Dermis microvascular lymphatic vessel endothelial cell (primary cell): Measurements from ENCODE around the gene SLC39A11. TPM values are rescaled to one million over a fixed set of nuclear protein-coding genes. Genes with fewer than 3 reads are reported as not detected.
"Not testable (repeated sequence)": the region's sequence is repeated elsewhere in the genome, so short reads cannot be mapped to it uniquely, and the experiment has no call there.

Source experiments
- DNase-seq, 2 donors: peaks; one replicate each; pipeline versions ENCODE4 v3.0.0 to v3.0.0-alpha.2; 2010; ENCODE audit warnings: low read depth in 2 of 2
- total RNA-seq: library from RNA; depleted of rRNA; stranded (reverse); fragments of >200 nt; gene quantifications from 2 replicates; pipeline ENCODE4 v1.2.1, GENCODE V29; 2014

Gene SLC39A11
- total RNA-seq, 1 donor from 2014 or later: 7.2 TPM

DNA sequence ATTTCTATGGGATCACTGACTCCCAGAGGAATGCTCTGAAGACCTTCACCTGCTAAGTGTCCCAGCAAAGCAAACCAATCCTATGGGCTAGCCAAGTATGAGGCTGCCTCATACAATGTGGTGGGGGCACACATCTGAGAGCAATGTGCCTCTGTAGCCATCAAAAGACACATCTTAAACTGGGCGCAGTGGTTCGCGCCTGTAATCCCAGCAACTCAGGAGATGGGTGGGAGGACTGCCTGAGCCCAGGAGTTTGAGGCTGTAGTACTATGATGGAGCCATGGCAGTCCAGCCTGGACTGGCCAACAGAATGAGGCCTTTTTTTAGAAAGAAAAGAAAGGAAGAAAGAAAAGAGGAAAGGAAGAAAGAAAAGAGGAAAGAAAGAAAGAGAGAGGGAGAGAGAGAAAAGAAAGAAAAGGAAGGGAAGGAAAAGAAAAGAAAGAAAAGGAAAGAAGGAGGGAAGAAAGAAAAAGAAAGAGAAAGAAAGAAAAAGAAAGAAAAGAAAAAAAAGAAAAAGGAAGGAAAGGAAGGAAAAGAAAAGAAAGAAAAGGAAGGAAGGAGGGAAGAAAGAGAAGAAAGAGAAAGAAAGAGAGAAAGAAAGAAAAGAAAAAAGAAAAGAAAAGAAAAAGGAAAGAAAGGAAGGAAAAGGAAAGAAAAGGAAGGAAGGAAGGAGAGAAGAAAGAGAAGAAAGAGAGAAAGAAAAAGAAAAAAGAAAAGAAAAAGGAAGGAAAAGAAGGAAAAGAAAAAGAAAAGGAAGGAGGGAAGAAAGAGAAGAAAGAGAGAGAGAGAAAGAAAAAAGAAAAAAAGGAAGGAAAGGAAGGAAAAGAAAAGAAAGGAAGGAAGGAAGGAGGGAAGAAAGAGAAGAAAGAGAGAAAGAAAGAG lies 430.3 kb downstream of the SLC39A11 start:
- no peak for DNase-seq

DNA sequence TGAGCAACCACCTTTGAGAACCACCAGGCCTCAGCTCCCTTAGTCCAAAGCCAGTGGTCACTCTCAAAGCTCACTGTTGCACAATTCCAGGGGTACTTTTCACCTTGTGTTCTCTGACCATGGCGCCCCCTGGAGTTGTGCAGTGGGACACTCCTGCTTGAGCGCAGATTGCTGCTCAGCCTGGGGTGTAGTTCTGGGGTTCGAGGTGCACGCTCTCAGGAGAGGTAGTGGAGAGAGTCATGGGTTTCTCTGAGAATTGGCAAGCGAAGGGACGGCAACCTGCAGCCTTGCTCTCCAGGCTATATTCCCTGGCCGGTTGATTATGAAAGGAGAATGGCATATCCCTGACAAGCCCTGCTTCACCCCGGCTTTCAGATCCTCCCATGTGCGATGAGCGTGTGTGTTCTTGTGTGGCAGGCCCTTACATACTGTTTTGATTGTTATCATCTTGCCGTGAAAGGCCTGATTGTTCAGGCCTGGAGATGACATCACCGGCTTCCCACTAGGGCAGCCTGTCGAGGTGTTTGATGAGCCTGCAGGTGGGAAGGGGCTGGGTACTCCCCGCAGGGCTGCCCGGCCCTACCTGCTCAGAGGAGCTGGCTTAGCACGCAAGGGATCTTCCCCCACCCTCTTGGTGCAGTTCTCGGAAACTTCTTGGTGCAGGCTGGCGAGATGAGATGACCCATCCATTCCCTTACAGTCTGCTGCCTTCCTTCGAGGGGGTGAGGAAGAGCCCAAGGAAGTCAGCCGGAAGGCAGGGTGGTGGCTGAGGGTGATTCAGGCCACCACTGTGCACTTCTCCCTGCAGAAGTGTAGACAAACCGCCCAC lies 431.2 kb downstream of the SLC39A11 start:
- DNase-seq: no peak

DNA sequence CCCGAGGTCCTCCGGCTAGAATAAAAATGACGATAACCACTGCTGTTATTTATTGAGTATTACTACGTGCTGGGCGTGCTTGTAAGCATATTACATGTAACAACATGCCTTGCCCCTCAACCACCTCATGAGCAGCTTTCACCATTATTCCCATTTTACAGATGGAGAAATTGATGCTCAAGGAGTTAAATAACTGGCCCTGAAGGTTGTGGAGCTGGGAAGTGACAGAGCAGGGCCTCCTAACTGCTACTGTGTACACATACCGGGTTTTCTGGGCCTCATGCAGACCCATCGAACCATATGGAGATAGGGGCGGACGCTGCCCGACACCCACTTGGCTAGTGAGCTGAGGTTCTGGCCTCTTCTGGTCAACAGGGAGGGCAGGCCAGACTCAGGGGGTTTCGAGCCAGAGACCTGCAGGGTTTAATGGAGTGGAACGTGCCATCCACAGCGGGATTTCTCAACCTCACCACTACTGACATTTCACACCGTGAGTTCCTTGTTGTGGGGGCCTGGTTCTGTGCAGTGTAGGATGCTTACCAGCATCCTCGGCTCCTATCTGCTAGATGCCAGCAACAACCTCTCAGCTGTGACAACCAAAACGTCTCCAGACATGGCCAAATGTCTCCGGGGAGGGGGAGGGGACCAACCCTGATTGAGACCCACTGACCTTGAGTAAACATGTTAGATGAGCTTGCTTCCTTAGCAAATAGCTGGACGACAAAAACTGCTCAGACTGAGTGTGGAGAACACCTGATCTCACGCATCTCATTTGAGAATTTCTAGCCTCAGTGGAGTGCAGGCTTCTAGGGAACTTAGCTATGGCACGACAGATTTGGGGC lies 432.0 kb downstream of the SLC39A11 start:
- DNase-seq: no peak

DNA sequence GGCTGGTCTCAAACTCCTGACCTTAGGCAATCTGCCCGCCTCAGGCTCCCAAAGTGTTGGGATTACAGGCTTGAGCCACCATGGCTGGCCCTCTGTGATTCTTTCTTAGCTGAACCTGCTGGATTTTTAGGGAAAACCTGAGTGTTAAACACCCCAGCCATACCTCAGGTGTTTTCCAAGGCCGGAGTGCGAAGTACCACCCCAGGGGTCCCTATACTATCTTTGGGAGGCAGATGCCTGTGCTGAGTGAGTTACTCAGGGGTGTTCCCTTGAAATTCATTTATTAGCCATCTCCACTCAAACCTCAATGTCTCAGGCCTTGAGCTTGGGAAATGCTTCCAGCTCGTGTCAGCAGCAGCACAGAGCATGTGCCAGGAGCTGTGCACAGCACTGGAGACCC lies 432.7 kb downstream of the SLC39A11 start:
- no peak for DNase-seq

DNA sequence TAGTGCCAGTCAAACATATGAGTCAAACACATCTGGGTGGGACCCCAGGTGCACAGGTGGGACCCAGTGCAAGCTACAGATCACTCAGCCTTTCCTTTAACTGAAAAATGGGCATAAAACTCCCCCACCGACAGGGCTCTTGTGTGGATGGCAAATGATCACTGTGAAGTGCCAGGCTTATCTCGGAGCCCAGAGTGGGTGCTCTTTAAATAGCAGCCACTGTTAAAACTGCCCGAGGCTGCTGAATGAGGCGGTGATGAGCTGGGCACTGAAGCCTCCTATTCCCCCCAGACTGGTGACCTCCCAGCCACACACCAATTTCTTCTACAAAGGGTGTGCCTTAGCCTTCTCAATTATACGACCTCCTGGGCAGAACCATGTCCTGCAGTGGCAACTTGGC lies 433.8 kb downstream of the SLC39A11 start:
- no peak for DNase-seq

DNA sequence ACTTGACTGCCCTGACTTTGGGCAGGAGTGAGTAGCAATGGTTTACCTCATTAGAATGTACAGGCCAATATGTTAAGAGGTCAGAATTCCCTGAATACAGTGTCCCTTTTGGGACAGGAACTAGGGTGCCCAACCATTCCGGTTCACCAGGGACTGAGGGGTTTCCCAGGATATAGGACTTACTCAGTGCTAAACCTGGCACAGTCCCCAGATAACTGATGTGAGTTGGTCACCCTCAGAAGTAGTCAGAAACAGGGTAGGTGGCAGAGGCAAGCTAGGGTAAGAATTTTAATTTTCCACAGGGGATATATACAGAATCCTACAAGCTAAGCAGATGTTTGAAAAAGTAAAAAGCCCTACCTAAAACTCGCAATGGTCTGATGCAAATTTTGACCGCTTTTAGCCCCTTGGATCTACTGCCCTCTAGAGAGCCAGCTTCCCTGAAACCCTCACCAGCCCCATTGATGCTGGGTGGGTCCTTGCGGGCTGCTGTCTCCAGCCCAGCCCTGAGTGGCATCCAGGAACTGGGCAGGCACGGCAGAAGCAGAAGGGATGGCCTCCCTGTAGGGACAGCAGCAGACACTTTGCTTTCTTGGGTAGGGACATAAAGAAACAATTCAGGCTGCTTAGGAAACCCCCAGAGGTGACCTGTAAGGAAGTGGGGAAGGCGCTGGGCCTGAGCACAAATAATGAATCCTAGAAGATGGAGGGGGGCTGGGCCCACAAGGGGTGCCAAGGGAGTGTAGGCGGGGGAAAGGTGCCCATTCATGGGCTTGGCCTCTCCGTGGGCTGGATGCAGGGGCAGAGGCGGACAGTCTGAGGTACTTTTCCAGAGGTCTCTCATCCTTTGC lies 434.8 kb downstream of the SLC39A11 start:
- DNase-seq: no peak

DNA sequence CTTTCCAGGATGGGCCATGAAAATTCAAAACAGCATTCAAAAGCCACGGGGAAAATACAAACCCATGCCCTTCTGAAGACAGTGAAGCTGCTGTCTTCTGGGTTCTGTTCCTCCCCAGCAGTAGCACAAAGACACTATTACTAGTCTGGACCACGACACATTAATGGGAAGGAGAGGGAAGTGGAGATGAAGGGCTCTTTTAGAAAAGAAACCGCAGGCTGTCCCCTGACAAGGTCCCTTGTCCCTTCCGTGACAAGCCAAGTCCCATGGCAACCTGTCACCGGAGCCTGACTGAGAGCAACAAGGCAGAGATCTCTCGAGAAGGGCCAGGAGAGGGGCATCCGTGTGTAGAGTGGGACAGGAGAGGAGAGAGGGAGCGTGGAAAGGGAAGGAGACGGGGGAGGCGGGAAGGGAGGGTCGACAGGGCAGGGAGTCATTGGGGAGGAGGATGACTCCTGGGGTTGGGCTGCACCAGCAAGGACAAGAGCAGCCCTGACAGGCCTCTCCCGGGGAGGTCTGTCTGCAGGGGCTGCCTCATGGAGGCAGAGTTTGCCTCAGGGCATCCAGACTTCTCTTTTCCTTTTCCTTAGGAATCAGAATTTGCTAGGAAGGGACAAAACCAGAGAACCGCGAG lies 436.2 kb downstream of the SLC39A11 start:
- DNase-seq: no peak

DNA sequence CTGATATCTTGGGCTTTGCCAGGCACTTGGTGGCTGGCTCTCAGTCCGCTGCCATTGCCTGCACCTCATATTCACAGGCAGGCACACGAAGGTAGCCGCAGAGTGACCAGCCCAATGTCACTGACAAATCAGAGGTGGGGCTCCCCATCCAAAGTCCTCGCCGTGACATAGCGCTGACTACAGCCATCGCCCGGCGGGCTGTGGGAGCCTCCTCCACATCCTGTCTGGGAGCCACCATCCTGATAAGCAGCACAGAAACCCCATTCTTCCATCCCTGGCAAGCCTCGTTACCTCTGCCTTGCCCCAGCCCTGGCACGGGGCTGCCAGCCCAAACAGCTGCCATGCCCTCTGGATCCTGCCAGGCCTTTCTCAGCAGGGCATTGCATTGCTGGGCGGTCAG lies 437.8 kb downstream of the SLC39A11 start:
- DNase-seq: no peak

DNA sequence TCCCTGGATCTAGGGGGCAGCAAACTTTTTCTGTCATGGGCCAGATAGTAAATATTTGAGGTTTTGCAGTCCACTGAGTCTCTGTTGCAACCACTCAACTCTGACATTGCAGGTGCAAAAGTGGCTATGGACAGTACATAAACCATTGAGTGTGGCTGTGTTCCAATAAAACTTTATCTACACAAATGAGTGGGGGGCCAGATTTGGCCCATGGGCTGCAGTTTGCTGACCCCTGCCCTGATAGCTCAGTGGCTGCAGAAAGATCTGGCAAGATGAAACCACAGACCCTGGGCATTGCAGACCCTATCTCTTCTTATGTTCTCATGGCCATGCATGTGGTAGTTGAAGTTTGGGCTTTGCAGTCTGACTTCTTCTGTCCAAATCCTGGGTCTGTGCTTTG lies 440.5 kb downstream of the SLC39A11 start:
- no peak for DNase-seq

DNA sequence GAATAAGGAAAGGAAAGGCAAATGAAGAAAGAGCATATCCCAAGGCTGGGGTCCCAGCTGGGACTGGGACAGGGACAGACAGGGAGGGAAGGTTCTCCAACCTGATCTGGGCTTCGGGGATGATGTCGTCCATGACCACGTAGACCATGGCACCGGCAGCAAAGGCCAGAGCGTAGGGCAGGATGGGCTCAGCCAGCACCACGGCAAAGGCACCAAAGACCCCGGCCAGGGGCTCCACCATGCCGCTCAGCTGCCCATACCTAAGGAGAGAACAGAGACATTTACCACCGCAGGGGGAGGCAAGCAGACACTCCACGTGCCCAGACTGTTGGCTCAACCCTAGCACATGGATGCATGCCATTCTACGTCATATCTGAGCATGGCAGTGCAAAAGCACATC lies 443.8 kb downstream of the SLC39A11 start:
- no peak for DNase-seq

DNA sequence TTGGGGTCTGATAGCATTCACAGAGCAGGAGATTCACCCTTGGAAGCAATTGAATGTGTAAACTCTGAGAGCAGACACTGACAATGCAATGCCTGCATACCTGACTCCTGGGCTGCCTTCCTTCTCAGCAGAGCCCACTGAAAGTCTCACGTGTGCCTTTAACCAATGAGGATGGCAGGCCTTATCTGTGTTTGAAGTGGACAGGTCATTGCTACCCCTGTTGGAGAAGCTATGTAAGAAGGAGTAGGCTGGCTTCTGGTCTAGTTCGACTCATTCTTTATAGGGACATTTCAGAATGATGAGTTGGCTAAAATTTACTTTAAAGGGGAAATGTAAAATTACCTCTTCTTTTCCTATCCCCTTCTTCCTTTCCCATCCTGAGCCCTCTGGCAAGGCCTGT lies 446.3 kb downstream of the SLC39A11 start:
- DNase-seq: no peak

DNA sequence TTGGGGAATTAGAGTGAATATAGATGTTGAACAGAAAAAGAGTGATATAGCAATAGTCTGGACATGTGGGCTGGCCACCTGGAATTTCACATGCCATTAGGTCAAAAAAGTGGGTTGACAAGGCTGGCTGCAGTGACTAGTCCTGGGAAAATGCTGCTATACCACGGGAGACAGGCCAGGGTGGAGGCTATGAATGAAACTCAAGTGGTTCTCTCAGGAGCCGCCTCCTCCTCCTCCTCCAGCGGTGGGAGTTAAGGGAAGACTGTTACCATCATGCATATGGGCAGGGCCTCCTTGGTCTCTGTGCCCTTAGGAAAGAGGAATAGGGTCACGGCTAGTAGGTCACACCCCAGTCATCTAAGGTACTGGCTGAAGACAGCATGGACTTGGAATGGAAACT lies 448.0 kb downstream of the SLC39A11 start:
- DNase-seq: no peak

DNA sequence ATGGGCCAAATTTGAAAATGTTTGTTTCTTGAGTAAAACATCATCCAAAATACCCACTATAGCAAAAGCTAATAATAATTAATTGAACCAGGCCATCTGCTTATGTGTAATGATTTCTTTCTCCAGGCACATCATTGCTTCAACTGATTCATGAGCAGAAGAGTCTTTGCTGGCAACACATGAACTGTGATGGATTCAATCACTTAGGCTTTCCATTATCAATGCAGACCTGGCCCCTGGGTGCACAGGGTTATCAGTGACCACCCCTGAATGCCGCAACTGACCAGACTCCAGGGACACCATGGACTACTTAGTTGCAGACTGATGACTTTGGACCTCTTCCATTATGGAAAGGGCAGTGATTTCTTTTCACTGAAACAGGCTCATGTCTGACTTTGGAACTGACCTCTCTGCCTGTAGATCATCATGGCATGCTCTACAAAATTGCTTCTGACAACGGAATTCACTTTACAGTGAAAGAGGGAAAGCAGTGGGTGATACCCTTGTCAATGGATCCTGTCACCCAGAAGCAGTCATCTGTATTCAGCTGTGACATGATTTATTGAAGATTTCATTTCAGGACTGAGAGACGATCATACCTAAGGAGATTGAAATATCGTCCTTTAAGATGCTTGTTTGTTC lies 448.8 kb downstream of the SLC39A11 start:
- no peak for DNase-seq

DNA sequence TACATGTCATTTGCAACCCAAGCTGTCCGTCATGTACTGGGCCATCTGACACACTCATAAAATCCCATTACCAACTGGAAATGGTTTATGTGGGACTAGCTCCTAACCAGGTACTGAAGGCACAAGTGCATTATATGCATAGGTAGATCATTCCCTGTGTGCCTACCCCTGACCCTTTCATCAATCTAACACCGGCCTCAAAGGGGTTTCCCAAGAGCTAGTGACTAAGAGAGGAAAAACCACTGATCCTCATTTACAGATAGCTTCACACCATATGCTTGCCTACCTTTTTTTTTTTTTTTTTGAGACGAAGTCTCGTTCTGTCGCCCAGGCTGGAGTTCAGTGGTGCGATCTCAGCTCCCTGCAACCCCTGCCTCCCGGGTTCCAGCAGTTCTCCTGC lies 449.8 kb downstream of the SLC39A11 start:
- no peak for DNase-seq

DNA sequence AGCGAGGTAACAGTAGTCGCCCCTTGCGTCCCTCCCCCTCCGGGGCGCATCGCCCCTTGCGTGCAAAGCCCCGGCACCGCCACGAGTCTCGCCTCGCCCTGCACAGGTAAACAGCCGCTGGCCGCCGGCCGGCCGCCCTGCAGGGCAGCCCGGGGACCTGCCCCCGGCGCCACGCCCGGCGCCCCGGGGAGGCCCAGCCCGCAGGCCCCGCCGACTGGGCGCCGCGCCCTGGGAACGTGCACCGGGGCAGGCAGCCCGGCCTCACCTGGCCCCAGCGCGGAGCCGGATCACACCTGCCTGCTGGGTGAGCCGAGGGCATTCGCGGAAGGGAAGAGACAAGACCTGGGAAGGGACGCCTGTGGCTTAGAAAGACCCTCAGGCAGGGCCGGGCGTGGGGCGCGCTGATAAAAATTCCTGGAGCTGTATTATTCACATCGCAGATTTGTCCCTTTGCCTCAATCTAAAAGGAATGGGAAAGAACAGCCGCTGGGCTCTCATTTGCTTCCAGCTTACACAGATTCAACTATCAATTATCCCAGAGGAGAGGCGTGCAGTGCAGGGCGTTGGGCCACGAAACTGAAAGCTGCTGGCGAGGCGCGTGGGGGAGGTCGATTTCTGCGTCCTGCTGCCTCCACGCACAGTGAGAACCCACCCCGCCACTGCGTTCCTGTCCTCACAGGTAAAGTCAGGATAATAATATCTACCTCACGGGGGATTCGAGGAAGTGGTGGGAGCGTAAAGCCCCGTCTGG lies 451.9 kb downstream of the SLC39A11 start:
- no peak for DNase-seq

DNA sequence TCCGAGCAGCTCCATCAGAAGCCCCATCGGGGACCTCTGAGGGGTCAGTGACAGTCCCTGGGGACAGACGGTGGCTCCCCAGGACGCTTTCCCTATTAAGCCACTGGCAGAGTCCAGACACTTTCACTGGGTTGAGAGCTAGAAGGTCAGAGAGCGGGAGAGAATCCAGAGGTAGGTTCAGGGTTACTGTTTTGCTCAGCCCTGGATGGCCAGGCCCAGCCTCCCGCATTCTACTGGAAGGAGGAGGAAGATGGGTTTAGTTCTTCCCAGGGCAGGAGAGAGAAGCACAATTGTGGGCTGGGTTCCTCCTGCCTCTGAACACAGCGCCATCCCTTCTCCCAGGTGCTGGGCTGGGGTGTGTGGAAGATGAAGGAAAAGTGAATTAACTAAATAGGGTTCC lies 452.8 kb downstream of the SLC39A11 start:
- DNase-seq: no peak

DNA sequence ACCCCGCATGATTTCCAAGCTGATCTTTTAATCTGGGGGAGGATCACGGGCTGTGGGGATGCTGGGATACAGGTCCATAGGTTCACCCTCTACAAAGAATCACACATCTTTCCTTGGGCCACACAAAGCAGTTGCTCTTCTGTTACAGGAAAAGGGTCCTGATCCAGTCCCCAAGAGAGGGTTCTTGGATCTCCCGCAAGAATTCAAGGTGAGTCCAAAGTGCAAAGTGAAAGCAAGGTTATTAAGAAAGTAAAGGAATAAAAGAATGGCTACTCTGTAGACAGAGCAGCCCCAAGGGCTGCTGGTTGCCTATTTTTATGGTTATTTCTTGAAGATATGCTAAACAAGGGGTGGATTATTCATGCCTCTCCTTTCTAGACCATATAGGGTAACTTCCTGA lies 453.6 kb downstream of the SLC39A11 start:
- DNase-seq: not testable (repeated sequence)

DNA sequence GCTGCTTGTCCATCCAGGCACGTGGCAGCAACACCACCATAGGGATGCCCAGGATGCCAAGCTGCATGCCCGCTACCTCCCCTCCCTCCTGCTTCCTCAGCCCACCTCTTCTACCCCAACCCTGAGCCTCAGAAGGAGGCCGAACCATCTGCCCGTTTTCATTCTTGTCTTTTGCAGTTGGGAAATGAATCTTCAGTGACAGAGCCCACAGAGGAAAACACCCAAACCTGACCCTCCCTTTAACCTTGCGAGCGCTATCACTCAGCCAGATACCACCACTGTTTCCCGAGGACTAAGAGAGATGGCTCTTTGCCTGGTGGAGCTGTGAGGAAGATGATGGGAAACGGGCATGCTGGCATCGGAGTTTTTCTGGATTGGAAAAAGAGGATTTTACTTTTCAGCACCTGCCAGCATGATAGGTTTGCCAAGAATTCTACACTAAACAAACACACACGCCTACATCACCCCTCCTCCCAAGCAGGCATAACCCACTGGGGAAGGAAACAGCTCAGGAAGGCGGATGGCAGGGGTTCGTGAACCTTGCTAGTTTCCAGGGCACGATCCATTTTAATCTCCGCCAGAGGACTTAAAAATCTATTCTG lies 457.4 kb downstream of the SLC39A11 start:
- DNase-seq: no peak

DNA sequence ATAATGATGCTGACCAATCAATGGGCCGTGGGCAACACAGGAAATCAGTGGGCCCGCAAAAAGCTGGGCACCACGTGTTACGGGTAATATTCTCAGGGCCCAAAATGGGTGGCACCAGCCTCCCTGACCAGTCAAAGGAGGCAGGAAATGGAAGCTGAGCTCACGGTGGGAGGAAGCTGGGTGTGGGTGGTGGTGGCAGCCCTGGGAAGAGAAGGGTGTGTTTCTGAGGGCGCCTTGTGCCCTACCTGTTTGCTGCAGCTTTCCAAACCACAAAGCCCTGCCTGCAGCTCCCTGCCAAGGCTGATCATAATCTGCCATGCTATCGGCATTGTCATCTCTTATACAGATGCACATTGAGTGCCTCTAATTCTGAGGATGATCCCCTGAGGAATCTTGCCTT lies 457.9 kb downstream of the SLC39A11 start:
- no peak for DNase-seq
